T-helper 2 cell treated with Interferon-gamma antibody and Interleukin-4, amounts not matched to agents 5 μg/mL and 100 μg/mL, for 36 hours (primary cell): ENCODE measurements around the gene CHRM2.

Source experiments
- DNase-seq: peaks from one replicate; pipeline ENCODE4 v3.0.0; 2021; ENCODE audit warnings: low spot score
- H3K27ac Mint-ChIP-seq: one replicate; pipeline ENCODE4 v1.8.0; 2021; ENCODE audit warnings: mild to moderate bottlenecking, mixed read lengths
- H3K27me3 Mint-ChIP-seq: one replicate; pipeline ENCODE4 v1.8.0; 2021; ENCODE audit warnings: low read depth, mixed read lengths
- H3K36me3 Mint-ChIP-seq: one replicate; pipeline ENCODE4 v1.8.0; 2021; ENCODE audit warnings: low read depth, mixed read lengths
- H3K4me1 Mint-ChIP-seq: one replicate; pipeline ENCODE4 v1.8.0; 2021; ENCODE audit warnings: low read depth, mixed read lengths
- H3K4me3 Mint-ChIP-seq: one replicate; pipeline ENCODE4 v1.8.0; 2022; ENCODE audit warnings: mild to moderate bottlenecking, moderate library complexity, mixed read lengths
- H3K9me3 Mint-ChIP-seq: one replicate; pipeline ENCODE4 v1.8.0; 2021; ENCODE audit warnings: mixed read lengths

CHRM2 gene

DNA sequence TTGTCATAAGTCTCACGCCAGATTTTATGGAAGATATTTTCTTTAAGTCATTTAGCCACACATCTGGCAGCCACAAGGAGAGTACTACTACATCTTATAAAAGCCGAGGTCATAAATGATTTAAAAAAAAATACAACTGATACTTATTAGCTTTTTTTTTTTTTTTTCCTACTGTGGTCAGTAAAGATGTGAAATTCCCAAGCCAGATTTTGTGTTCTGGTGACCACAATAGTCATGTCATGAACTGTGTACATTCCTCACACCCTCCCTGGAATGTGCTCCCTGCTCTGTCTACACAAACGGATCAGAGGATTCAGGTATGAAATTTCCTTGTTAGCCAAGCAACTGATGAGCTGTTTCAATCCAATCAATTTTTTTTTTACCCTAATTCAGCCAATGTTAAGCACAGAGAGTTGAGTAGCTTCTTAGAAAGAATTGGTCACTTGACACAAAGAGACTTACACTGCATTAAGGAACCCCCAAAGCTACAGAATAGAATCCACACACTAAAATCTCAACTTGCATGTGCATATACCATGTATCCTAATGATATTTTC, 54.7 kb downstream of the CHRM2 start:
- H3K27ac Mint-ChIP-seq, result no peak overlapping the region
- no peaks in the 10 kb centered on the region for H3K4me1 Mint-ChIP-seq
- peaks cover 3% of the 10 kb centered on the region for H3K9me3 Mint-ChIP-seq
- no peak overlapping the region for H3K4me3 Mint-ChIP-seq
- DNase-seq, result no peak
- no peaks in the 10 kb centered on the region for H3K27me3 Mint-ChIP-seq
- H3K36me3 Mint-ChIP-seq, result no peaks in the 10 kb centered on the region

DNA sequence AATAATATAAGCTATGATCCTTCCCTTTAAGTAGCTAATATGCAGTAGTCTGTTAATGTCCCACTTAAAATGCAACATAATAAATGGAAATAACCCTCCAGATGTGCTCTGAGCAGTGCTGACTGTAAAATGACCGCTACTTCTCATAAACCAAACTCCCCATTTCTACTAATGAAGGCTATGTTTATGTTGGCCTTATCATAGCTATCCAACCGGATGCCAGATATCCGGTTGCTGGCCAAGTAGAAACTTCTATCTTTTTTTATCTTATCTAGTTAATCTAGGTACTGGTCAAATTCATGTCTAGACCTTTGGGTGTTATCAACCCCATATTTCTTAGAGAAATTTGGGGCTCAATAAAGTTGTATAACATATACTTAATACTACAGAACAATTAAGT, 56.6 kb downstream of the CHRM2 start:
- H3K27ac Mint-ChIP-seq, result no peak overlapping the region
- H3K9me3 Mint-ChIP-seq, result peaks cover 3% of the 10 kb centered on the region
- no peaks in the 10 kb centered on the region for H3K36me3 Mint-ChIP-seq
- H3K27me3 Mint-ChIP-seq, result no peaks in the 10 kb centered on the region
- DNase-seq, result no peak
- H3K4me3 Mint-ChIP-seq, result no peak overlapping the region
- H3K4me1 Mint-ChIP-seq, result no peaks in the 10 kb centered on the region

DNA sequence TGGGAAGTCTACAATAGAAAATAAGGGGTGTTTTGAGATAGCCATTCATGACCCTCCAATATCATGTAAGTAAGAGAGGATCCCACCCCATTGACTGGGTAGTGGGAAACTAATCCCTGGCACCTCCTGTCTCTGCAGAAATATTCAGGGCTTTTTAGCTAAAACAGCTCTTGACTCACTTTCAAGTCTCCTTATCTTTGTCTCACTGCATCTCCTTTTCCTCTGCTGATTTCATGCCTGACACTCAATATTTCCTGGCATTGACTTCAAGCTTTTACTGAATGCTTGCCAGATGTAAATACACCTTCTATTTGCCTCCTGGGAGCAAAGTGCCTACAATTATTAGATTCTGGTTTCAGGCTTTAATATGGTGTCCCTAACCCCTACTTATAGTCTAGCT, 57.1 kb downstream of the CHRM2 start:
- H3K27me3 Mint-ChIP-seq, result no peaks in the 10 kb centered on the region
- no peaks in the 10 kb centered on the region for H3K4me1 Mint-ChIP-seq
- H3K9me3 Mint-ChIP-seq, result peaks cover 3% of the 10 kb centered on the region
- no peaks in the 10 kb centered on the region for H3K36me3 Mint-ChIP-seq
- H3K27ac Mint-ChIP-seq, result no peak overlapping the region
- H3K4me3 Mint-ChIP-seq, result no peak overlapping the region
- DNase-seq, result no peak

DNA sequence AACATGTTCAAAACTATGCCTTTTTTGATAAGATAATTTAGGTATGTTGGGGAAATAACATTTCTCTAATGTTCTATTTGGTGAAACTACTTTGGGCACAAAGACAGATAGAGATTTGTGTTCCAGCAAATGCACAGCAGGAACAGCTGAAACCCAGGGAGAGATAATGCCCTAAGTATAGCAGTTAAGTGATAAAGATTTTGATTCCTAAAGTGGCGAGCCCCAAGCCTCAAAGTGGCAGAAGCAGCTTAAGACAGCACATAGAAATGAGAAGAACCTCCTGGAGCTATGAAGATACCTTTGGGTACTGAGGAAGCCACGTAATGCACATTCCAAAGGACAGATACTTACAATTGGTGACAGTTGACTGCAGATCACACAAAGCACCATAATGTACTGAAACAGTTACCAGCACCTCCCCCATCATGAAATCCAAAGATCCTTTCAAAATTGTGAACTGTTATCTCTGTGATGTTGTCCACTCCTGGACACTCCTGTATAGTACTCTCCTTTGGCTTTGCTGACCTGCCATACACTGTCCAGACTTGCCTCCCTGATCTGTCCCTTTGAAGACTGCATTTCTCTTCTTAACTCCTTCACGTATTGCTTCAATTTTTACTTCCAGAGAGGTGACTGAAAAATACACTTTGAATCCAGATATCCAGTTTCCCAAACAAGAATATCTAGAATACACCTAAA, 62.9 kb downstream of the CHRM2 start:
- Mint-ChIP-seq H3K27ac (no peak overlapping the region), H3K27me3 (no peaks in the 10 kb centered on the region), H3K9me3 (no peaks in the 10 kb centered on the region), H3K36me3 (no peaks in the 10 kb centered on the region), H3K4me1 (no peaks in the 10 kb centered on the region), H3K4me3 (no peak overlapping the region)
- no peak for DNase-seq

DNA sequence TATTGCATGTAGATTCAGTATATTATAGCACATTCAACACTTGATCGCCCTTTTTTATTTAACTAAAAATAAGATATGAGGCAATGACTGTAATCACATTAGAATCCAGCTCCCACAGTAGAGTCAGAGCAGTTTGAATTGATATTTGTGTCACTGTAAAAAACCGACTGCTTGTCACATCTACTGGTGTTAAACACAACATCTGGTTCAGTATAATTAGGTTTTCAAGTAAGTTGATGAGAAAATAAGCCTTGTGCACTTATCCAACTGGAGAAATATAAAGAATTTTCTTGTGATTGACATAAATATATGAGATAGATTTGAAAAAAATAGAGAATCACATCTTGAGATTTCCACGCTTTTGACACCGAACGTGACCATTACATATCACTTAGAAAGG, 69.0 kb downstream of the CHRM2 start:
- H3K27me3 Mint-ChIP-seq, result no peaks in the 10 kb centered on the region
- H3K4me1 Mint-ChIP-seq, result no peaks in the 10 kb centered on the region
- H3K36me3 Mint-ChIP-seq, result no peaks in the 10 kb centered on the region
- H3K27ac Mint-ChIP-seq, result no peak overlapping the region
- no peaks in the 10 kb centered on the region for H3K9me3 Mint-ChIP-seq
- no peak for DNase-seq
- no peak overlapping the region for H3K4me3 Mint-ChIP-seq

DNA sequence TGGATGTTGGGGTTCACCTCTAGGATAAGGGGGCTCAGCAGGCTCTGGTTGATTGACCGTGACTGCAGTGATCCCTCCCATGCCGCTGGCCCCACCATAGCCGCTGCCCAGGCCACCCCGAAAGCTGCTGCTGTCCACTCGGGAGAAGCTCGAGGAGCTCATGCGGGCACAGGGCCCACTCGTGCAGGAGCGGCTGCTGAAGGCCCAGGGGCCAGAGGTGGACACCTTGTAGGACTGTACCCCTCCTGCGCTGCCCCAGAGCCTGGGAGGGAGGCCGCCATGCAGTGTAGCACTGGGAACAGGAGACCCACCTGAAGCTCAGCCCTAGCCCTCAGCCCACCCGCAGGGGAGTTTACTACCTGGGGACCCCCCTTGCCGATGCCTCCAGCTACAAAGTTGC, 70.0 kb downstream of the CHRM2 start:
- H3K4me1 Mint-ChIP-seq, result no peaks in the 10 kb centered on the region
- no peaks in the 10 kb centered on the region for H3K9me3 Mint-ChIP-seq
- no peaks in the 10 kb centered on the region for H3K36me3 Mint-ChIP-seq
- no peak overlapping the region for H3K27ac Mint-ChIP-seq
- H3K27me3 Mint-ChIP-seq, result no peaks in the 10 kb centered on the region
- H3K4me3 Mint-ChIP-seq, result no peak overlapping the region
- DNase-seq, result no peak

DNA sequence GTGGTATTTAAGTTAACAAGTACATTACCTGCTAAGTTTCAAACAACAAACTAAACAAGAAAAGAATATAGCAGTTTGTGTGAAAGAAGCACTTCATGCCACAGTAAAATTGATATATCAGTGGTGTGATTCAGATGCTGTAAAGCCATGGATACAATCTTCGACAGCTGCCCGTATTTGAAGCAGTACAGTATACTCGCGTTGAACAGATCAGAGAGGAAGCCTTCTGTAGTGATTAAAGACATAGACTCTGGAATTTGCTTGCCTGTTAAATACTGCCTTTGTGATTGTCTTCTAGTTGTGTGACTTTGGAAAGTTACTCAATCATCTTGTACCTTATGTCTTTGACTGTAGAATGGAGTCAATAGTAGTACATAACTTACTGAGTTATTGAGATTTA, 71.7 kb downstream of the CHRM2 start:
- H3K36me3 Mint-ChIP-seq, result no peaks in the 10 kb centered on the region
- no peak overlapping the region for H3K4me3 Mint-ChIP-seq
- H3K4me1 Mint-ChIP-seq, result no peaks in the 10 kb centered on the region
- H3K27me3 Mint-ChIP-seq, result no peaks in the 10 kb centered on the region
- no peak for DNase-seq
- H3K27ac Mint-ChIP-seq, result no peak overlapping the region
- H3K9me3 Mint-ChIP-seq, result no peaks in the 10 kb centered on the region

DNA sequence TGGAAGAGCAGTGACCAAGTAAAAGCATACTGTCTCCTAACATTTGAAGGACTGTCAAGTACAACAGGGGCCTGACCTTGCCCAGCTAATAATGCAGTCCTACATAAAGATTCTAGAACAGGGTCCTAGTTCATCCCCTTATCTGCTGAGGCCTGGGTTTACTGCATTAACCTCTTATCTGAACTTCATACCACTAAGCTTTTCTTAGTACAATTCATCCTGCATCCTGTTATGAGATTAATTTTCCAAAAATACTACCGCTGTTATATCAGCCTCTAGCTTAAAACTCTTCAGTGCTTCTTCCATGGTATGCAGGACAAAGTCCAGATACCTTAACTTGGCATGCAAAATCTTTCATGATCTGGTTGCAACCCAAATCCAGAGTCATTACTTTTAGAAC, 72.5 kb downstream of the CHRM2 start:
- Mint-ChIP-seq H3K9me3 (no peaks in the 10 kb centered on the region), H3K4me3 (no peak overlapping the region), H3K36me3 (no peaks in the 10 kb centered on the region), H3K4me1 (no peaks in the 10 kb centered on the region), H3K27me3 (no peaks in the 10 kb centered on the region), H3K27ac (no peak overlapping the region)
- no peak for DNase-seq

DNA sequence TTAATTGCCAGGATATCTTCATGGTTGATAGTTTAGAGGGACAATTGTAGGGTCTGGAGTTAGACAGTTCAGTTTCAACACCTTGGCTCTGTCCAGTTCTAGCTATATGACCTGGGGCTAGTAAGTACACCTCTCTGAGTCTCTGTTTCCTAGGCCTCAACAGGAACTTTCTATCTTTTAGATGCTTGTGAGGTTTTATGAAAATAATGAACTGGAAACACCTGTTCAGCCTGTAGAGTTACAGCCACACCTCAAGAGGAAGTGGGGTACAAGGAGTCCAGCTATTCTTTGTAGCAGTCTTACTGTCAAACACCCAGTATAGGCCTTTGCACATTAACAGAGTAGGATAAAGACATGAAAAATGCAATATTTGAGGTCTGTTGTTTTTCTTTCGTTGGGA, 73.4 kb downstream of the CHRM2 start:
- H3K36me3 Mint-ChIP-seq, result no peaks in the 10 kb centered on the region
- no peak overlapping the region for H3K27ac Mint-ChIP-seq
- no peak overlapping the region for H3K4me3 Mint-ChIP-seq
- no peaks in the 10 kb centered on the region for H3K4me1 Mint-ChIP-seq
- no peaks in the 10 kb centered on the region for H3K27me3 Mint-ChIP-seq
- no peak for DNase-seq
- peaks cover under 1% of the 10 kb centered on the region for H3K9me3 Mint-ChIP-seq

DNA sequence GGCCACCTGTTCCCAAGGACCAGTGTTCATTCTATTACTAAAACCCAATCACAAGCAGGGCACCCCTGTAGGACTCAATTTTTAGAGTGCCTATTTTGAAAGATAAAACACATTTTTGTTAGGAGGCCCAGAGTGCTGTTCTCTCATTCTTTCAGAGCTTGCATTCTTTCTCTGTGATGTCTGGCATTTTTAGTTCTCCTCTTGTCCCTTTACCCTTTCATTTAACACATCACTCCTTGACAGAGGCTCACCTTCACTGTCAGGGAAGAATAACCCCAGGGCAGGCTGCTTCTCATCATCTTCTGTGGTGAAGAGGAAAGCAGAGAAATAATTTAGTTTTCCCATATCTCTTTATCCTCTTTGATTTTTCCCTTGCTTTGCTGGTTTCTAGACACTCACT, 73.9 kb downstream of the CHRM2 start:
- Mint-ChIP-seq H3K27me3 (no peaks in the 10 kb centered on the region), H3K36me3 (no peaks in the 10 kb centered on the region), H3K9me3 (peaks cover 3% of the 10 kb centered on the region)

DNA sequence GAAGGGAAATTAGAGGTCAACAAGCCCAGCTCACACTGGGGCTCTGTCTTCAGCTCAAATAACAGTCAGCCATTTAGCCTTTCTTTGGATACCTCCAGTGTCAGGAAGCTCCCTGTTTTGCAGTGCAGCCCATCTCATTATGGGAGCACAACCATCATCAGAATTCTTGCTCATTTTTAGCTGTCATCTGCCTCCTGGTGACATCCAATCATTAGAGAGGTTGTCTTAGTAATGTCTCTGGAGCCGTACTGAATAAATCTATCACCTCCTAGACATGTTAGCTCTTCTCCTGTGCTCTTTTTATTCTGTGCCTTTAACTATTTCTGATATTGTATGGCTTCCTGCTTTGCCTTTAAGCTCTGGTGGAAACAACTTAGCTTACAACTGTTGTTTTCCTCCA, 74.5 kb downstream of the CHRM2 start:
- Mint-ChIP-seq H3K4me1 (no peaks in the 10 kb centered on the region), H3K4me3 (no peak overlapping the region), H3K27ac (no peak overlapping the region), H3K9me3 (peaks cover 8% of the 10 kb centered on the region), H3K36me3 (no peaks in the 10 kb centered on the region), H3K27me3 (no peaks in the 10 kb centered on the region)
- no peak for DNase-seq

More for the DNA sequence above, 73.9 kb downstream of the CHRM2 start:
- Mint-ChIP-seq H3K4me1 (no peaks in the 10 kb centered on the region), H3K4me3 (no peak overlapping the region), H3K27ac (no peak overlapping the region)
- DNase-seq, result no peak

DNA sequence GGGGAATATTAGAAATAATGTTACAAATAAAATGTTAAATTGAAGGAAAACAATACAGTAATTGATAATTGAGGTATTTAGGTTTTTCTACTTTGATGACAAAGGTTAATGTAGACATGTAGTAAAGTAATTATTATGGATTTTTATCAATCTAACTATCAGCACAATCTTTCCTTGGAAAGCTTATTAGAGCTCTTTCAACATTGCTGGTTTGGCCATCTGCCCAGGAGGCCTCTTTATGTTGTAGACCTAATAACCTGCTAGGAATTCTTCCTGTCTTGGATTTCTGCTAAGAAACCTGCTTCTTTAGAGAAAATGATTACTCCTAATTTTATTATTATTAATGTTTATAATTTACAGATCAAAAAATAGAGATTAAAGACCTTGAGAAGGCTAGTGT, 78.9 kb downstream of the CHRM2 start:
- no peaks in the 10 kb centered on the region for H3K36me3 Mint-ChIP-seq
- H3K4me3 Mint-ChIP-seq, result no peak overlapping the region
- H3K27ac Mint-ChIP-seq, result no peak overlapping the region
- DNase-seq, result no peak
- H3K27me3 Mint-ChIP-seq, result no peaks in the 10 kb centered on the region
- no peaks in the 10 kb centered on the region for H3K4me1 Mint-ChIP-seq
- H3K9me3 Mint-ChIP-seq, result peaks cover 37% of the 10 kb centered on the region

DNA sequence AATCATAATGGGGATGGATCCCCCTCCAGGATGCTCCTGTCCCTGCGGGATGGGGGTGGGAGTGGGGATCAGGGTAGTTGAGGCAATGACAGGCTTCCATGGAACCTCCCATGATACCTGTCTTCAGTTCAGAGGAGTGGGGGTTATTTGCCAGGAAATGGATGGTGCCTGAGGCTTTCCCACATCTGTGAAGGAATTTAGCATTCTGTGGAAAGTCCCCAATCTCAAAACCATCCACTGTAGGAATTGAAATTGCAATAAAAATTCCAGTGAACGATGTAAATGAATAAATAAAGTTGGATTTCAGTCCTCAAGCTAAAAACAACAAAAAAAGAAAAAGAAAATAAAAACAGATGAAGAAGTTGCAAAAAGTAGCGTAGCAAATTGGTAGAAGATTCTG, 81.9 kb downstream of the CHRM2 start:
- no peaks in the 10 kb centered on the region for H3K27me3 Mint-ChIP-seq
- H3K36me3 Mint-ChIP-seq, result no peaks in the 10 kb centered on the region

DNA sequence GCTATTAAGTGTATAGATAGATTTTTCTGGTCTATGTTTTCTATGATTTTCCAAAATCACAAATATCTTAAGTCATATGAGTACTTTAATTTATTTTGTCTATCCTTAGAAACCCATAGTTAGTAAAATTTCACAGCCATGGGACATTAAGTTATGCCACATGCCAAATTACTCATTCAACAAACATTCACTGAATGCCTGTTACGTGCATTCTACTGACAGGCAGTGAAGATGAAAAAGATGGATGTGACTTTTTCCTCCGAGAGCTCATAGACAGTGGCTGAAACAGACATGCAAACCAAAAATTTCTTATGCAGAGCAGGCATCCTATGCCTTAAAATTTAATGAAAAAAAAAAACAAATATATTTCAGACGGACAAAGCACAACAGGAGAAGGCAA, 84.9 kb downstream of the CHRM2 start:
- Mint-ChIP-seq H3K4me3 (no peak overlapping the region), H3K27ac (no peak overlapping the region), H3K9me3 (peaks cover 37% of the 10 kb centered on the region), H3K27me3 (no peaks in the 10 kb centered on the region), H3K4me1 (no peaks in the 10 kb centered on the region), H3K36me3 (no peaks in the 10 kb centered on the region)
- no peak for DNase-seq

More for the DNA sequence above, 81.9 kb downstream of the CHRM2 start:
- no peak overlapping the region for H3K27ac Mint-ChIP-seq
- H3K4me3 Mint-ChIP-seq, result no peak overlapping the region
- peaks cover 48% of the 10 kb centered on the region for H3K9me3 Mint-ChIP-seq
- DNase-seq, result no peak
- H3K4me1 Mint-ChIP-seq, result no peaks in the 10 kb centered on the region

DNA sequence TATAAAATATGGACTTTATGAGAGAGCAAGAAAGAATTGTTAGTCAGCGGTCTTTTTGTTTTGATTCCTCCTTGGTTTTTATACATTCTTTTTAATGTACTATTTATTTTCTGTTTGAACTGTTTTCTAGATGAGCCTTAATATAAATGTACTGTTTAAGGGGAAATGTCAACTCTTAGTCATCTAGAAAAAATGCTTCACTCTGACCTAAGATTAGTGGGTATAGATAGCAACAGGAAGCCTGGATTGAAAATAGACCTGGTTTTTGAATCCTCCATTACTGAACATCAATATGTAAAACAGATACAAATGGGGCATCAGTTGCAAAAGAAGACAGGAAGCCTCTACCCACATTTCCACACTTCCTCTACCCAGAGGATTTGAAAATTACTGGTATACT, 87.8 kb downstream of the CHRM2 start:
- H3K27me3 Mint-ChIP-seq, result no peaks in the 10 kb centered on the region
- no peak overlapping the region for H3K27ac Mint-ChIP-seq
- no peak for DNase-seq
- H3K4me1 Mint-ChIP-seq, result no peaks in the 10 kb centered on the region
- no peaks in the 10 kb centered on the region for H3K36me3 Mint-ChIP-seq
- H3K9me3 Mint-ChIP-seq, result peaks cover 23% of the 10 kb centered on the region
- no peak overlapping the region for H3K4me3 Mint-ChIP-seq
